ENCODE measurements around the gene CNIH1.
"Not testable (repeated sequence)": the region's sequence is repeated elsewhere in the genome, so short reads cannot be mapped to it uniquely, and the experiment has no call there.

Gene CNIH1

DNA sequence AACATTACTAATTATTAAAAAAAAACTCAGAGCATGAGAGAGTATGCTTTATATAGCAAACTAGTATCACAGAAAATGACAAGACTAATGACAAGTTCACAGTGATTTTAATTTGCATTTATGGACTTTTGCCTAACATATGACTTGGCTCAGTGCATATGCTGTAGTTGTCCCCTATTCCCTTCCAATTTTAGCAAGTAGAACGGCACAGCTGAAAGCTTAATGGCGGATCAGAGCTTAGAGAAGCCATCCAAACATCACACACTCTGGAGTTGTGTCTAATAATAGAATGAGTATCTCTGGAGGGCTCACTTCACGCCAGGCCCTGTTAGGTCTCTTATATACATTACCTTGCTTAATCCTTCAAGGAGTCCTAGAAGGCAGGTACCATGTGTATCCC, 13.3 kb downstream of the CNIH1 start:
- no peak for DNase-seq (ENCODE audit: low read depth in 2 of 2)

GRCh38 chr14:54425537-54426274, 15.5 kb downstream of the CNIH1 start:
- no peak for DNase-seq (ENCODE audit: low read depth in 2 of 2)

DNA sequence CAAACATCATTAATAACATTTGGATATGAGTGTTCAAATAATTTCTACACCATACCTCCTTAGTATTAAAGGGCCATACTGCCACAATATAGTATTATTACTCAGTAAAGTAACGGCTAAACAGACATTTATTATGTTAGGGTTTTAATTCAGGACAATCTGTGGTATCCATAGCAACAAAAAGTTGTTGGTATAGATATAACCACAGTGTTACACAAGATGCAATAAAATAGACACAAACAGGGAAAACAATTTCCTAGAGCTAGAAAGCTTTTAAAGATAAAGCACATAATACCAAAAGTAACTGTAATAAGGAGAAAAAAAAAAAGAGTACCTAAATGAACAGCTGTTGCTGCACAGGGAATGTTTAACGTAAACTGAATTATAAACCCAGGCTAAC, 16.1 kb downstream of the CNIH1 start:
- no peak for DNase-seq (ENCODE audit: low read depth in 2 of 2)

DNA sequence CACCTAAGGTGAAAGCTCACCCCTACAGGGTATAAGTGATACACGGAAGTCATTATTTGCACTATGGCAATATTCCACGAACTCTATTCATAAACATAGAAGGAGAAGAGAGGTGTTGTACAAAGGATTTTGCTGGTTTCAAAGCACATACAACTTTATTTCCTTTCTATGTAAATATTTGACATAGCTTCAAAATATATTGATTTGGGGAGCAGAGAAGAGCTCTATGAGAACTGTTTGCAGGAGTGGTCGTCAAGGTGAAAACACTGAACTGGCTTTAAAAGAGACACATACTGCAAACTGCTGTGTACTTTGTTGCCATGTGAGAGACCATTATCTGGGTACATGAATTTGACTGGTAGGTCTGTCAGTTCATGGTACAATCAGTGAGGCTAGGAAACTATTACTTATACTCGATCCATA, 16.7 kb downstream of the CNIH1 start:
- DNase-seq (ENCODE audit: low read depth in 2 of 2) = no peak

DNA sequence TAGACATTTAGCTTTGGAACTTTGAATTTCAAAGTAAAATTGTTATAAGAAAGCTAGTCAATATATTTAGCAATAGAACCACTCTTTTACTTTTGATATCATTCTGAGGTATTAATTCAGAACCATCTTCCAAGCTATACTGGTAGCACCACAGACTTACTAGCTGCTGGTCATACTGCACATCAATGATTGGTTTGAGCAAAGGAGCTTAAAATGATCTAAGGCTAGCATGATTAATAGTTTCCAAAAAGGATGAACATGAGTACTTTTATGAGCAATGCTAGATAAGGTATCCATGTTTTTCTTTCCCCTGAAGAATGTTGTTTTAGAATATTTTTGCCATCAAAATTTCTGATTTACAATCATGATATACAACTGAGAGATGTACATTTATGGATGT, 17.2 kb downstream of the CNIH1 start:
- DNase-seq (ENCODE audit: low read depth in 2 of 2) = no peak

GRCh38 chr14:54420478-54421142, 20.6 kb downstream of the CNIH1 start:
- no peak for DNase-seq (ENCODE audit: low read depth in 2 of 2)

DNA sequence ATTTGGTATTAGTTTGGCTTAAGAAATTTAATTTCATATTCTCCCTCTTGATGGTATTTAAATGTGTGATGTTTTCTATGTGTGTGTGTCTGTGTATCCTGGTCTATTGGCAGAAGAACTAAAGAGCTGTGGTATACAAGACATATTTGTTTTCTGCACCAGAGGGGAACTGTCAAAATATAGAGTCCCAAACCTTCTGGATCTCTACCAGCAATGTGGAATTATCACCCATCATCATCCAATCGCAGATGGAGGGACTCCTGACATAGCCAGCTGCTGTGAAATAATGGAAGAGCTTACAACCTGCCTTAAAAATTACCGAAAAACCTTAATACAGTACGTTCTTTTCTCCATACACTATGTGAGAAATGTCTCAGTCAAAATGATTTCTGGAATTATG, 29.8 kb downstream of the CNIH1 start:
- no peak for DNase-seq (ENCODE audit: low read depth in 2 of 2)

GRCh38 chr14:54410215-54410614, 31.0 kb downstream of the CNIH1 start:
- no peak for DNase-seq (ENCODE audit: low read depth in 2 of 2)

DNA sequence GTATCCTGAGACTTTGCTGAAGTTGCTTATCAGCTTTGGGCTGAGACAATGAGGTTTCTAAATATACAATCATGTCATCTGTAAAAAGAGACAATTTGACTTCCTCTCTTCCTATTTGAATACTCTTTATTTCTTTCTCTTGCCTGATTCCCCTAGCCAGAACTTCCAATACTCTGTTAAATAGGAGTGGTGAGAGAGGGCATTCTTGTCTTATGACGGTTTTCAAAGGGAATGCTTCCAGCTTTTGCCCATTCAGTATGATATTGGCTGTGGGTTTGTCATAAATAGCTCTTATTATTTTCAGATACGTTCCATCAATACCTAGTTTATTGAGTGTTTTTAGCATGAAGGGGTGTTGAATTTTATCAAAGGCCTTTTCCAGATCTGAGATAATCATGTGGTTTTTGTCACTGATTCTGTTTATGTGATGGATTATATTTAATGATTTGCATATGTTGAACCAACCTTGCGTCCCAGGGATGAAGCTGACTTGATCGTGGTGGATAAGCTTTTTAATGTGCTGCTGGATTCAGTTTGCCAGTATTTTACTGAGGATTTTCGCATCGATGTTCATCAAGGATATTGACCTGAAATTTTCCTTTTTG, 37.7 kb downstream of the CNIH1 start:
- not testable (repeated sequence) for DNase-seq (ENCODE audit: low read depth in 2 of 2)

DNA sequence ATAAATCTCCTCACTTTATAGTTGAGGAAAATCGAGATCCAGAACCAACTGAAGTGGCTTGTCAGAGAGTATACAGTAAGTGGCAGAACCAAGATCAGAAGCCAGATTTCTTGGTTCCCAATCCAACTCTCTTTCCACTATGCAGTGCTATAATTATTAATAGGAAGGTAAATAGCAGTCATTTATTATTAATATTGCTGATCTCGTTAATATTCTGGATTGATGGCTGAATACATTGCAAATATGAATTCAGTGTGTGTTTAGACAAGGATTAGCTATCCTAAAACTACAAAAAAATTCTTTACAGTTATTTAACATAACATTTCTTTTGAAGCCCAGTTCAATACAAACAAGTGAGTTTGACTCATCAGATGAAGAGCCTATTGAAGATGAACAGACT, 41.6 kb downstream of the CNIH1 start:
- no peak for DNase-seq (ENCODE audit: low read depth in 2 of 2)

- DNase-seq (ENCODE audit: low read depth in 2 of 2) = peak; percentile 87 to 92
Measured at GRCh38 chr14:54396493-54397335, 44.5 kb downstream of the CNIH1 start, which contains the start of gene CDKN3. Gene CDKN3, plus strand, starts transcription at chr14:54397007. Its CDS starts 62 bp downstream, at chr14:54397069.

- no peak for DNase-seq (ENCODE audit: low read depth in 2 of 2)
Measured at GRCh38 chr14:54396183-54396492, 45.0 kb downstream of the CNIH1 start.

GRCh38 chr14:54395716-54396115, 45.5 kb downstream of the CNIH1 start:
- no peak for DNase-seq (ENCODE audit: low read depth in 2 of 2)

- no peak for DNase-seq (ENCODE audit: low read depth in 2 of 2)
Measured at GRCh38 chr14:54395284-54395683, 45.9 kb downstream of the CNIH1 start.

DNA sequence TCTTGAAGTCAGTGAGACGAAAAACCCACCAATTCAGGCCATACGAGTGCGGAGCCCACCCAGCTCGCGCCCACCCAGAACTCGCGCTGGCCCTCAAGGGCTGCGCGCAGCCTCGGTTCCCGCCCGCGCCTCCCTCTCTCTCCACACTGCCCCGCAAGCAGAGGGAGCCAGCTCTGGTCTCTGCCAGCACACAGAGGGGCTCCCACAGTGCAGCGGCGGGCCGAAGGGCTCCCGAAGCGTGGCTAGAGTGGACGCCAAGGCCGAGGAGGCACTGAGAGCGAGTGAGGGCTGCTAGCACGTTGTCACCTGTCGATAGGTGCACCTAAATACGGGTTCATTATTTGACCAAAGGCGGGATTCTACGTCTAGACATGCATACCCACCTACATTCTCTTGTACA, 46.6 kb downstream of the CNIH1 start:
- DNase-seq (ENCODE audit: low read depth in 2 of 2) = no peak

- not testable (repeated sequence) for DNase-seq (ENCODE audit: low read depth in 2 of 2)
Measured at GRCh38 chr14:54392986-54393884, 47.9 kb downstream of the CNIH1 start.

DNA sequence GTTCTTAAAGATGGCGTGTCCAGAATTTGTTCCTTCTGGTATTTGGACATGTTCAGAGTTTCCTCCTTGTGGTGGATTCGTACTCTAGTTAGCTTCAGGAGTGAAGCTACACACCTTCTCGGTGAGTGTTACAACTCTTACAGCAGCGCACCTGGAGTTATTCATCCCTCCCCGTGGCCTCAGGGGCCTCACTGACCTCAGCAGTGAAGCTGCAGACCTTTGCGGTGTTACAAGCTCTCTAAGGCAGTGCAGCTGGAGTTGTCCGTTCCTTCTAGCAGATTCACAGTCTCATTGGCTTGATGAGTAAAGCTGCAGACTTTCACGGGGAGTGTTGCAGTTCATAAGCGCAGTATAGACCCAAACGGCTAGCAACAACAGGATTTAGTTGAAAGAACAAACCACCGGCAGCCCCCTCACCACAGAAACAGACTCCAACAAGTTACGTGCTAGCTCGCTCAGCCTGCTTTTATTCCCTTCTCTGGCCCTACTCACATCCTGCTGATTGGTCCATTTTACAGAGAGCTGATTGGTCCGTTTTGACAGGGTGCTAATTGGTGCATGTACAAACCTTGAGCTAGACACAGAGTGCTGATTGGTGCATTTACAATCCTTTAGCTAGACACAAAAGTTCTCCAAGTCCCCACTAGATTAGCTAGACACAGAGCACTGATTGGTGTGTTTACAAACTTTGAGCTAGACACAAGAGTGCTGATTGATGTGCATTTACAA, 48.9 kb downstream of the CNIH1 start:
- no peak for DNase-seq (ENCODE audit: low read depth in 2 of 2)

DNA sequence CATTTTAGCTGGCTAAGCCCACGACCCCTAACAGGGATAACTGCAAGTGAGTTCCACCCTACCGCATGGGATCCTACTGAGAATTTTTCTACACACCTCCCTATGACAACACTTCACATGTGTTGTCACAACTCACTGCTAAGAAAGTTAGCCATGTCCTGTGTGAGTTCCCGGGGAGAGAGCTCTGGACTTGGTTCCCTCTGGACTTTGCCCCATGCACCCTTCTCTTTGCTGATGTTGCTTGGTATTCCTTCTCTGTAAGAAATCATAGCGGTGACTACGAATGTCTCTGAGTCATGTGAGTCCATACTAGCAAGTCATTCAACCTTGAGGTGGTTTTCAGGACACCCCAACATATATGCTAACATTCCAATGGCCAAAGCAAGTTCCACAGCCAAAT, 53.8 kb downstream of the CNIH1 start:
- no peak for DNase-seq (ENCODE audit: low read depth in 2 of 2)

DNA sequence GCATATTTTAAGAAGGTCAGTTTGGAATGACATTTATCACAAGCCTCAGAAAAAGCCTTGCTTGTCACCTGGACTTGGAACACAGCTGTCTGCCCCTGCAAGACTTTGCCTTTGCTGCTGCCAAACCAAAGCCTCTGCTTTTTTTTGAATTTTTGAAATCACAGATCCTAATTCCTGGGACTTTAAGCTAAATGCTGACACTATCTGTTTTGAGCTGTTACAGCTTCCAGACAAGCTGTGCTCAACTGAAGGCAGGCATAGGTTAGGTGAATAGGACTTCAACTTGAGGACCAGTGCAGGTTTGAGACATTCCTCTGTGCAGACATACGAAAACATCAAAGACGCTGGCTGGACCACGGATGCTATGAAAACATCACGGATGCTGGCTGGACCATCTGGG, 55.6 kb downstream of the CNIH1 start:
- no peak for DNase-seq (ENCODE audit: low read depth in 2 of 2)

DNA sequence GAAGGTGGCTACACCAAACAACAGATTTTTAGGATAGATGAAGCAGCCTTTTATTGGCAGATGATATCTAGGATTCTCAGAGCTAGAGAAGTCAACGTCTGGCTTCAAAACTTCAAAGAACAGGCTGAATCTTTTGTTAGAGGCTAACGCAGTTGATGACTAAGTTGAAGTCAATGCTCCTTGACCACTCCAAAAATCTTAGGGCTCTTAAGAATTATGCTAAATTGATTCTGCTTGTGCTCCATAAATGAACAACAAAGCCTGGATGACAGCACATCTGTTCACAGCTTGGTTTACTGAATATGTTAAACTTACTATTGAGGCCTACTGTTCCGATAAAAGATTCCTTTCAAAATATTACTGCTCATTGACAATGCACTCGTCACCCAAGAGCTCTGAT, 57.3 kb downstream of the CNIH1 start:
- no peak for DNase-seq (ENCODE audit: low read depth in 2 of 2)

DNA sequence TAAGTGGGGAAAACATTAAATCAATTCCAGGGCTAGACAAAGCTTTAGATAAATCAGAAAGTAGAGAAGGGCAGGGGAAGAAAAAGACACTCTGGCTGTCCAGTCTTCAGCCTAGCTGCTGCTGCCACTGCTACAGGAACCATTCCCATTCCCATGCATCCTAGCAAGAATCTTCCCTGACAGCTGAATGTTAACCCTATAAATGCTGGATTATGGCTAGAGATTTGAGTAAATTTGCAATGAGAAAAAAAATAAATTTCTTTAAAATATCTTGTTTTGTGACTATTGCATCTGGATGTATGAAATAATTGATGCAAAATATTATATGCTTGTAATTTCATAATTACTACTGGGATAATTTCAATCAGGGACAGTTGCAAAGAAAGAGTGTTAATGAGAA, 59.4 kb downstream of the CNIH1 start:
- DNase-seq (ENCODE audit: low read depth in 2 of 2) = no peak

Measured in stimulated activated CD4-positive, alpha-beta T cell treated with anti-CD3 and anti-CD28 coated beads, Interleukin-1b, Interleukin-23, amount 100 ng/mL, for 1 hour (primary cell).